ENCODE results near the gene PGGT1B.

Gene PGGT1B

DNA sequence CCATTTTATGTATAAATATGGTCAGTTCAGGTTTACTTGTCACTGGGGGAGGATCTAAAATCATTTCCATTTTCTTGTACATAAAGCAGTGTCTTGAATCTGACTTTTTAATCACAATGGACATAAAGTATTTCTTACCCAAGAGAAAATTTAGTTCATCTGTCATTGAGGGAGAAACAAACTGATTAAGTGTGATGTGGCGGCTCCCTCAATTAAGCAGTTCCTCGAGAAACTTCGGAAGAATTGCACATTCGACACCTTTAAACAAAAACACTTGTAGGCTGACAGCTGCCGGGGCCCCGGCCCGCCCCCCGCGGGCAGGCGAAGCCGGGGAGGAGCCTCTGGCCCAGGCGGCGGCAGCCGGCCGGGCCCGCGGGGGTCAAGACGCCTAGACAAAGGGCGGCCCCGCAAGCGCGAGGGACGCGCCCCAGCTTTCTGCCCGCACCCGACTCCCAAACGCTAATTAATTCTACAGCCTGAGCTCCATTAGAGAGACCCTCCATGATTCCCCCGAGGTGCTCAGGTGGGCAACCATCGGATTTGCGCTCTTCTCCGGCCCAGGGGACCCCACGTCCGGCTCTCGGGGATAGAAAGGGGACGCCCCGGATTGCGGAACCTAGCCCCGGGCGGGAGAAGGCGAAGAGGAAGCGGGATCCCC, 93.7 kb downstream of the PGGT1B start:
- Histone ChIP-seq H3K4me3 (ENCODE audit: insufficient read depth, low read length, poor library complexity, severe bottlenecking) (peak overlapping the region; percentile 69), H3K27ac (ENCODE audit: low read depth, low read length) (no peak overlapping the region), H3K79me2 (ENCODE audit: insufficient read depth, low read length) (no peaks in the 10 kb centered on the region), H3K27me3 (ENCODE audit: low read length) (no peaks in the 10 kb centered on the region), H3F3A (ENCODE audit: insufficient read depth) (peaks cover 8% of the 10 kb centered on the region; the same call in 1 of the 2 replicates), H3K9me2 (replicated peaks; ENCODE audit: insufficient read depth, low read length) (no peaks in the 10 kb centered on the region), H3K4me2 (ENCODE audit: low read depth, low read length, poor library complexity, severe bottlenecking) (peak overlapping the region; percentile 63), H4K20me1 (ENCODE audit: low read depth, low read length) (no peaks in the 10 kb centered on the region), H3K9me3 (ENCODE audit: insufficient read depth, low read length) (peaks cover 11% of the 10 kb centered on the region; the same call in 1 of the 2 replicates), H3K36me3 (ENCODE audit: low read length) (no peaks in the 10 kb centered on the region), H2AFZ (ENCODE audit: low read depth, low read length, severe bottlenecking) (peak overlapping the region; percentile 91), H3K9ac (ENCODE audit: low read length) (peak overlapping the region; percentile 61)
- no peak for TF ChIP-seq EZH2phosphoT487 (conservative IDR thresholded peaks at IDR 0.05; ENCODE audit: low read length)
- TF ChIP-seq CTCF (IDR thresholded peaks at IDR 0.05; ENCODE audit: insufficient read depth, low read length, poor library complexity, severe bottlenecking): no peak

GRCh38 chr5:115166744-115167393, 95.8 kb downstream of the PGGT1B start:
- Histone ChIP-seq H3K27ac (ENCODE audit: low read depth, low read length) (no peak overlapping the region), H3K9ac (ENCODE audit: low read length) (no peak overlapping the region), H3K36me3 (ENCODE audit: low read length) (no peaks in the 10 kb centered on the region), H3K27me3 (ENCODE audit: low read length) (no peaks in the 10 kb centered on the region), H3F3A (ENCODE audit: insufficient read depth) (peaks cover 8% of the 10 kb centered on the region; the same call in 1 of the 2 replicates), H4K20me1 (ENCODE audit: low read depth, low read length) (no peaks in the 10 kb centered on the region), H3K4me3 (ENCODE audit: insufficient read depth, low read length, poor library complexity, severe bottlenecking) (no peak overlapping the region), H3K79me2 (ENCODE audit: insufficient read depth, low read length) (no peaks in the 10 kb centered on the region), H3K9me2 (replicated peaks; ENCODE audit: insufficient read depth, low read length) (no peaks in the 10 kb centered on the region), H3K9me3 (ENCODE audit: insufficient read depth, low read length) (peaks cover 11% of the 10 kb centered on the region; the same call in 1 of the 2 replicates), H3K4me2 (ENCODE audit: low read depth, low read length, poor library complexity, severe bottlenecking) (no peak overlapping the region), H2AFZ (ENCODE audit: low read depth, low read length, severe bottlenecking) (no peak overlapping the region)
- TF ChIP-seq CTCF (IDR thresholded peaks at IDR 0.05; ENCODE audit: insufficient read depth, low read length, poor library complexity, severe bottlenecking): no peak
- TF ChIP-seq EZH2phosphoT487 (conservative IDR thresholded peaks at IDR 0.05; ENCODE audit: low read length): no peak

DNA sequence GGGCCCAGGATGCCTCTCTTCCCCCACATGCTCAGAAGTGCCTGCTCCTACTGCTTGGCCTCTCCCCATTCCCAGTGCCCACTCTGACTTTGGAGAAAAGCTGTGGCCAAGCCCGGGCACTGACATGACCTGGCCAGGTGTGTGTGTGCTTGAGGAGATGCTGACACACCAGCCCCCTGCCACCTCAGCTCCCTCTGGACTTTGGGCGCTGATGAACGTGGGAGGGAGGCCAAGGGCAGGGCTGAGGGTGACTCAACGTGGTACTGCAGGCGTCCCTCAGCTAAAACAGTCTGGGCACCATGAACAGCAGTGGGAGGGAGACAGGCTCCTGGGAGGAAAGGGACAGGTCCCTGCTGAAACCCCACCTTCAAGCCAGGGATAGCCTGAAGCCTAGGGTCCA, 96.9 kb downstream of the PGGT1B start:
- no peaks in the 10 kb centered on the region for H3K9me2 ChIP-seq (replicated peaks; ENCODE audit: insufficient read depth, low read length)
- H4K20me1 ChIP-seq (ENCODE audit: low read depth, low read length): no peaks in the 10 kb centered on the region
- TF ChIP-seq CTCF (IDR thresholded peaks at IDR 0.05; ENCODE audit: insufficient read depth, low read length, poor library complexity, severe bottlenecking) (no peak), EZH2phosphoT487 (conservative IDR thresholded peaks at IDR 0.05; ENCODE audit: low read length) (no peak)
- peaks cover 11% of the 10 kb centered on the region; the same call in 1 of the 2 replicates for H3K9me3 ChIP-seq (ENCODE audit: insufficient read depth, low read length)
- H3K36me3 ChIP-seq (ENCODE audit: low read length): no peaks in the 10 kb centered on the region
- H3K4me2 ChIP-seq (ENCODE audit: low read depth, low read length, poor library complexity, severe bottlenecking): no peak overlapping the region
- no peaks in the 10 kb centered on the region for H3K27me3 ChIP-seq (ENCODE audit: low read length)
- no peak overlapping the region for H2AFZ ChIP-seq (ENCODE audit: low read depth, low read length, severe bottlenecking)
- peaks cover 6% of the 10 kb centered on the region; the same call in 1 of the 2 replicates for H3F3A ChIP-seq (ENCODE audit: insufficient read depth)
- no peak overlapping the region for H3K27ac ChIP-seq (ENCODE audit: low read depth, low read length)
- no peak overlapping the region for H3K4me3 ChIP-seq (ENCODE audit: insufficient read depth, low read length, poor library complexity, severe bottlenecking)
- H3K9ac ChIP-seq (ENCODE audit: low read length): no peak overlapping the region
- no peaks in the 10 kb centered on the region for H3K79me2 ChIP-seq (ENCODE audit: insufficient read depth, low read length)

Data from SU-DHL-6 (cell line).